Bronchial epithelial cell (primary cell): ENCODE measurements around the gene NCKAP5L. TPM values are rescaled to one million over a fixed set of nuclear protein-coding genes. Genes with fewer than 3 reads are reported as not detected.
A peak's percentile ranks its signal among the peaks of the same experiment; 100 is the strongest.

Source experiments
- DNase-seq: peaks from one replicate; pipeline ENCODE4 v3.0.0-alpha.2; 2010; ENCODE audit warnings: low read depth
- FAIRE-seq: peaks from 2 replicates; lab custom pipeline; 2011; peaks lifted over from hg19 to GRCh38; lab: Jason Lieb, UNC
- H3K27me3 ChIP-seq: 2 replicates; pipeline ENCODE4 v1.5.1; 2011; ENCODE audit warnings: low read length; ENCODE audit not compliant: control insufficient read depth, insufficient read depth
- H3K36me3 ChIP-seq: 2 replicates; pipeline ENCODE4 v1.5.1; 2011; ENCODE audit warnings: low read length; ENCODE audit not compliant: control insufficient read depth, insufficient read depth
- H3K4me3 ChIP-seq: 2 replicates; pipeline ENCODE4 v1.5.1; 2011; ENCODE audit warnings: mild to moderate bottlenecking, low read depth, low read length, control low read depth
- total RNA-seq: library from RNA; depleted of rRNA; stranded (reverse); fragments of >200 nt; gene quantifications from 2 replicates; pipeline ENCODE4 v1.2.1, GENCODE V29; 2014
- TF ChIP-seq, protein P1 (sequence below): IDR thresholded peaks from 2 replicates; pipeline ENCODE4 v1.5.1; 2011; ENCODE audit warnings: mild to moderate bottlenecking, moderate library complexity, low read length, control low read depth, inconsistent platforms; ENCODE audit not compliant: insufficient read depth, severe bottlenecking

Gene NCKAP5L
- total RNA-seq, 1 donor from 2014 or later, result 3.7 TPM

DNA sequence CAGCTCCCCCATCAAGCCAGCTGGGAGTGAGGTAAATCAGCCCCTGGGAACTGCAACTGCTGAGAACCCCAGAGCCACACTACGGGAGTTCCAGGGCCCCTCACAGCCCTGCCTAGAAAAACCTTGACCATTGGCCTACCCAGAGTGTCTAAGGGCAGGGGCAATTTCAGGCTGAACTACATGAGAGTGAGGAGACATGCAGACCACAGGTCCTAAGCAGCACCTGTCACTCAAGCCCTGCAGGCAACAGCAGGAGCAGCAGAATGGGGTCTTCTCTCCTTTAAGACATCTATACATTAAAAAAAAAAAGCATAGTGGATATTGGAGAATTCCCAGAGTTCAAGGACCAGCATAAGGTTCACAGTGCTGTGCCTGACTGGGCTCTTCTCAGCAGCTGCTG lies 4.9 kb downstream of the NCKAP5L start:
- TF ChIP-seq, protein P1, sequence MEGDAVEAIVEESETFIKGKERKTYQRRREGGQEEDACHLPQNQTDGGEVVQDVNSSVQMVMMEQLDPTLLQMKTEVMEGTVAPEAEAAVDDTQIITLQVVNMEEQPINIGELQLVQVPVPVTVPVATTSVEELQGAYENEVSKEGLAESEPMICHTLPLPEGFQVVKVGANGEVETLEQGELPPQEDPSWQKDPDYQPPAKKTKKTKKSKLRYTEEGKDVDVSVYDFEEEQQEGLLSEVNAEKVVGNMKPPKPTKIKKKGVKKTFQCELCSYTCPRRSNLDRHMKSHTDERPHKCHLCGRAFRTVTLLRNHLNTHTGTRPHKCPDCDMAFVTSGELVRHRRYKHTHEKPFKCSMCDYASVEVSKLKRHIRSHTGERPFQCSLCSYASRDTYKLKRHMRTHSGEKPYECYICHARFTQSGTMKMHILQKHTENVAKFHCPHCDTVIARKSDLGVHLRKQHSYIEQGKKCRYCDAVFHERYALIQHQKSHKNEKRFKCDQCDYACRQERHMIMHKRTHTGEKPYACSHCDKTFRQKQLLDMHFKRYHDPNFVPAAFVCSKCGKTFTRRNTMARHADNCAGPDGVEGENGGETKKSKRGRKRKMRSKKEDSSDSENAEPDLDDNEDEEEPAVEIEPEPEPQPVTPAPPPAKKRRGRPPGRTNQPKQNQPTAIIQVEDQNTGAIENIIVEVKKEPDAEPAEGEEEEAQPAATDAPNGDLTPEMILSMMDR, result no peak
- DNase-seq (no peak), FAIRE-seq (no peak)
- no peak overlapping the region for H3K4me3 ChIP-seq
- no peaks in the 10 kb centered on the region for H3K36me3 ChIP-seq
- H3K27me3 ChIP-seq, result no peaks in the 10 kb centered on the region

DNA sequence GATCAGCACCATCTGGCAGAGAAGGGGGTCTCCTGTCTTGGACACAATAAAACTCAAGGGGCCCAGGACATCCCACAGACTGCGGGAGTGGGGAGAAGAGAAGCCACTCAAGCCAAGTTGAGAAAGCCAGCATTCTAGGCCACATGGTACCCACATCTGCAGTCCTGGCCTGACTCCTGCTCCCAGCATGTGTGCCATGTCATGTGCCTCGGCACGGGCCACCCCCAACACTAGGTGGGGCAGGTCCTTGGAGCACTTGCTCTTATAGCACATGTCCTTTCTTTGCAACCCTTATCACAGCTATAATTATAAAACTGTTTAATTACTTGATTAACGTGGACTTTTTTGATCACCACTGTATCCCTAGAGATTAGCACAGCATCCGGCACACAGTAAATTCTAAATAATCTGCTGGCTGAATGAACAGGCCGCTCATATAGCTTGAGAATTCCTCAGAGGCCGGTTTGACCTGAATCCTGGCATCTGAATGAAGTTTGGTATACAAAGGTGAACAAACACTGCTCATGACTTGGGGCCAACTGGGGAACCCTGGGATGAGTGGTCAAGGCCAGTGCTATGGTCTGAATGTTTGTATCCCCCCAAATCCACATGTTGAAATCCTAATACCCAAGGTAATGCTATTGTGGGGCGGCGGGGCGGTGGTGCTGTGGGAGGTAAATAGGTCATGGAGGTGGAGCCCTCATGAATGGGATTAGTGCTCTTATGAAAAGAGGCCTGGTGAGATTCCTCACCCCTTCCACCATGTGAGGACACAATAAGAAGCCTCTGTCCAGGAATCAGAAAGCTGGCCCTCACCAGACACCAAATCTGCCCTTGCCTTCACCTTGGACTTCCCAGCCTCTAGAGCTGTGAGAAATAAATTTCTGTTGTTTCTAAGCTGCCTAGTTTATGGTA lies 6.6 kb downstream of the NCKAP5L start:
- TF ChIP-seq, protein P1, result no peak
- DNase-seq, result no peak
- no peak overlapping the region for H3K4me3 ChIP-seq
- FAIRE-seq, result no peak
- no peaks in the 10 kb centered on the region for H3K27me3 ChIP-seq
- H3K36me3 ChIP-seq, result no peaks in the 10 kb centered on the region

DNA sequence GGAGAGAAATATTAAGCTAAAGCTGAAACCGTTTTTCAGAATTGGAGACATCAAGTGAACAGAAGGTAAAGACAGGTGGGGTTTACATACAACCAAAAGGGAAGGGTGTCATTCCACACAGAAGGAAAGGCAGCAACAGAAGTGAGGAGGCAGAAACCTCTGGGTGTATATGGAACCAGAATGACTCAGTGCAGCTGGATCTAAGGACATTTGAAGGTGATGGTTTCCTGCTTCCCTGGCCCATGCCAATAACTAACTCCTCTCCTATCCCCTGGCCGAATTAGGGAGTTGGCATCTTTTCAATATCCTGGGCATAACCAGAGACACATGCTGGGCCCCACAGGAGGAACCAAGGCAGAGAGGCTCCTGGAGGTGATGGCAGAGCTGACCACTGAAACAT lies 8.4 kb downstream of the NCKAP5L start:
- Histone ChIP-seq H3K36me3 (no peaks in the 10 kb centered on the region), H3K4me3 (no peak overlapping the region), H3K27me3 (no peaks in the 10 kb centered on the region)
- DNase-seq (no peak), FAIRE-seq (no peak)
- TF ChIP-seq, protein P1, result no peak

DNA sequence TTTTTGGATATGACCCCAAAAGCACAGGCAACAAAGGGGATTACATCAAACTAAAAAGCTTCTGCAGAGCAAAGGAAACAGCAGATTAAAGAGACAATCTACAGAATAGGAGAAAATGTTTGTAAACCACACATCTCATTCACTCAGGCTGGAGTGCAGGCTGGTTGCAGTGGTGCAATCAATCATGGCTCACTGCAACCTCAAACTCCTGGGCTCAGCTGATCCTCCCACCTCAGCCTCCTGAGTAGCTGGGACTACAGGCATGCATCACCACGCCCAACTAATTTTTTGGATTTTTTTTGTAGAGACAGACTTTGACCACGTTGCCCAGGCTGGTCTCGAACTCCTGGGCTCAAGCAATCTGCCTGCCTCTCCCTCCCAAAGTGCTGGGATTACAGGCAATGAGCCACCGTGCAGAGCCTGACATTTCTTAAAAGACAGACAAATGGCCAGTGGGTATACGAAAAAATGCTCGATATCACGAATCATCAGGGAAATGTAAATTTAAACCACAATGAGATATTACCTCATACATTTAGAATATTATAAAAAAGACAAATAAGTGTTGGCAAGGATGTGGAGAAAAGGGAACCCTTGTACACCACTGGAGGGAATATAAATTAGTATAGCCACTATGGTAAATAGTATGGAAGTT lies 9.8 kb downstream of the NCKAP5L start:
- DNase-seq, result no peak
- FAIRE-seq, result no peak
- TF ChIP-seq, protein P1, result no peak

DNA sequence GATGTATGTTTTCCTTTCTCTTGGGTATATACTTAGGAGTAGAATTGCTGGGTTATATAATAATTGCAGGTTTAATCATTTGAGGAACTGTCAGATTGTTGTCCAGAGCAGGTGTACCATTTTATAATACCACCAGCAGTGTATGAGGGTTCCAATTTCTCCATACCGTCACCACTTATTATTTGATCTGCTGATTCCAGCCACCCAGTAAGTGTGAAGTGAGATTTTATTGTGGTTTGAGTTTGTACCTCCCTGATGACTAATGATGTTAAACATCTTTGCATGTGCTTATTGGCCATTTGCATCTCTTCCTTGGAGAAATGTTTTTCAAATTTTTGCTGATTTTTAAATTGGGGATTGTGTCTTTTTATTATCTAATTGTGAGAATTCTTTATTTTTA lies 15.1 kb downstream of the NCKAP5L start:
- TF ChIP-seq, protein P1, result no peak
- H3K36me3 ChIP-seq, result no peaks in the 10 kb centered on the region
- DNase-seq (peak; percentile 8), FAIRE-seq (no peak)
- peaks cover 1% of the 10 kb centered on the region for H3K27me3 ChIP-seq
- H3K4me3 ChIP-seq, result no peak overlapping the region

More for the DNA sequence above, 9.8 kb downstream of the NCKAP5L start:
- H3K4me3 ChIP-seq, result no peak overlapping the region
- no peaks in the 10 kb centered on the region for H3K36me3 ChIP-seq
- no peaks in the 10 kb centered on the region for H3K27me3 ChIP-seq
